HG02623 (cell line): Measurements from ENCODE around the gene LLPH.

Experiments used
- ATAC-seq: cut with Tn5 transposase; IDR thresholded peaks from one replicate; pipeline ENCODE4 v1.9.1; 2021; ENCODE audit warnings: moderate library complexity; ENCODE audit not compliant: unreplicated experiment

LLPH gene

DNA sequence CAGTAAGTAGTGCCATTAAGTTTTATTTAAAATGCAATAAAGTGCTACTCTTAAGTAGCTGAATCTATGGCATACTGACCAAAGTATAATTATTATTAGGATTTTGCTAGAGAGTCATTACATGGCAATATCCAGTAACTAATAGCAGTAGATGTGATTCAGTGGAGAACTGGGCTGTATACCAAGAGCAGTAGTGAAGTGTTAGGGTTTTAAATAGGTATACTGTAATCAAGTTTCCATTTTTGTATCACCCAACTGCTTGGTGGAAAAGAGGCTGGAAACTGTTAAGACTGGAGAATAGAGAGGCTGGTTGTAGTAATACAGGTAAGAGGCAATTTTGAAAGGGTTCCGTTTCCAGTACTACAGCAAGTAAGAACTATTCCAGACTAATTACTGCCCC is 13.3 kb upstream of the LLPH start:
- no peak for ATAC-seq

DNA sequence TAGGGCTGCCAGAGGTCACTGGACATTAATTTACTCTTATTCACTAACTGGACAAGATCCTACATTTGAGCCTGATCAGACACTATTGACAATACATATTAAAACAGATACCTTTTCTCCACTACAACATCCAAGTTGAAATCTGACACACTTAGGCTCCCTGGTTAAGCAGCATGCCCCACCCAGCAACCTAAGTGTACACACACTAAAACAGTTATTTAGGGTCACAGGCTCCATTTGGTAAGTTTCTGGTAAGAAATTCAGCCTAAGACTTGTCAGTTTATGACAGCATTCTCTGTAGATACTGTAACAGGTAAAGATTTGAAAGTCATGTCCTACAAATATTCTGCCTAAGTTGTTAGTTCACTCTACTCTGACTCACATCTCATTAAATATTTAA is 12.3 kb upstream of the LLPH start:
- ATAC-seq: no peak

DNA sequence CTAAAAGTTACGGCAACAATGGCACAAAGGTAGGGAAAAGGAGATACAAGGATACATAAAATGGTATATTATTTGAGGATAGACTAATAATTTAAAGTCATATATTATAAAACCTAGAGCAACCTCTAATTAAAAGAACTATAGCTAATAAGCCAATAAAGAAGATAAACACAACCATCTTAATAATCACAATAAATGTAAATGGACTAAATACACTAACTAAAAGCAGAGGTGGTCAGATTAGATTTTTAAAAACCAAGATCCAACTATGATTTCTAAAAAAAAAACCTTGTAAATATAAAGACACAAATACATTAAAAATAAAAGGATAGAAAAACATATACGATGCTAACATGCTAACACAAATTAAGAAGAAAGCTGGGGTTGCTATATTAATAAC is 10.7 kb upstream of the LLPH start:
- ATAC-seq: no peak

DNA sequence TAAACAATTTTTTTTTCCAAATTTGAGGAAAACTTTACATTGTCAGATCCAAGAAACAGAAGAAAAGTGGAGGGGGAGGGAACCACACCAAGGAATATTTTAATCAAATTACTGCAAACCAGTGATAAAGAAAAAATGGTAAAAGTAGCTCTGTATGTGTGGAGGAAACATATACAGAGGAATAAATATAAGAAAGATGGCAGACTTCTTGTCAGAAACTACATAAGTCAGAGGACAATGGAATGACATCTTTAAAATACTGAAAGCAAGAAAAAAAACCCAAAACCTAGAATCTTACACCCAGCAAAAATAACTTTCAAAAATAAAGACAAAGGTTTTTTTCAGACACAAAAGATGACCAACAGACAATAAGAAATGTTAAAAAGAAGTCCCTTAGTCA is 10.2 kb upstream of the LLPH start:
- no peak for ATAC-seq

DNA sequence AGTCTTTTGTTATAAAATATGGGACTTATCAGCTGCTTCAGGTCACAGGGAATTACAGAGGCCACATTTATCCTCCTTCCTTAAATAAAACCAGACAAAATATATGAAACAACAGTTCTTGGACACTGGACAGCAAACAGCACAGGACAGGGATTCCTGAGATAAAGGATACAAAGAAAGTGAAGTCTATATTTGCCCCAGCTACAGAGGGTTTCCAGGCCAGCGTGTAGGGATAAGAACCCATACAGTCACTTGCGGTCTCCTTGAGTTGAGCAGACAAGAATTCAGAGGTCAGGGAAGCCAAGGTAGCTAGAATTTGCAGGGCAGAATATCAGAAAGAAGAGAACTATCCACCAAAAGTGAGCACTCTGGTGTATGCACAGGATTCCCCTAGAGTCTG is 8.8 kb upstream of the LLPH start:
- no peak for ATAC-seq

DNA sequence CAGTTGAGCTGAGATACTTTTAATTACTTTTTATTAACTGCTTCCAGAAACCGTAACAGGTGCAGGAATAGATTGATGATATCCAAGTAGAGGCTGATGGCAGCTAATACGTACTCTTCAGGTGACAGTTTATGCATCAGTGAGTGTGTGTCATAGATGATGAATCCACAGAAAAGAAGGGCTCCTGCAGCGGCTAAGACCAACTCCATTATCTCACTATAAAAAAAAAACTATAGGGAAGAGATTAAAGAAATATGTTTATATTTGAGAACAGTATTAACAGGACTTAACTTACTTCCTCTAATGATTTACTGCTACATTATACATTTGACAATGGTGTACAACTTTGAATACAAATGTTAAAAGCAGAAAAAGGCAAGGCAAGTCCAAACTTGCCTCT is 7.4 kb upstream of the LLPH start:
- no peak for ATAC-seq

DNA sequence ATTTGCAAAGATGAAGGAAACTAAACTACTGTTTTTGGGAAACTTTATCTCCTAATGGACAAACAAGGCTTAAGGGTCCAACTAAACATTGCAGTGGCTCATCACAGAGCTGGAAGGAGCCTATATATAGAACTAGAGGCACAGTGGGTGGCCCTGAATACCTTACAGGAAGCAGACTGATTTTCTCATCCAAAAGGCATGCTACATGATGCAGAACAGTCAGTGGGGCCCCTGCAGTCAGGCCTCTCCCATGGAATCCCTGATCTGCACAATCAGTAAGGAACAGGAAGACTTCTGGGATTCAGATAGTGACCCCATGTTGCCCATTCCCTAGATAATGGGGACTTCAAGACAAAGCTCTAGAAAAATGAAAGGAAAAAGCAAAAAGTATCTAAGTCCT is 1.9 kb upstream of the LLPH start:
- ATAC-seq: no peak

DNA sequence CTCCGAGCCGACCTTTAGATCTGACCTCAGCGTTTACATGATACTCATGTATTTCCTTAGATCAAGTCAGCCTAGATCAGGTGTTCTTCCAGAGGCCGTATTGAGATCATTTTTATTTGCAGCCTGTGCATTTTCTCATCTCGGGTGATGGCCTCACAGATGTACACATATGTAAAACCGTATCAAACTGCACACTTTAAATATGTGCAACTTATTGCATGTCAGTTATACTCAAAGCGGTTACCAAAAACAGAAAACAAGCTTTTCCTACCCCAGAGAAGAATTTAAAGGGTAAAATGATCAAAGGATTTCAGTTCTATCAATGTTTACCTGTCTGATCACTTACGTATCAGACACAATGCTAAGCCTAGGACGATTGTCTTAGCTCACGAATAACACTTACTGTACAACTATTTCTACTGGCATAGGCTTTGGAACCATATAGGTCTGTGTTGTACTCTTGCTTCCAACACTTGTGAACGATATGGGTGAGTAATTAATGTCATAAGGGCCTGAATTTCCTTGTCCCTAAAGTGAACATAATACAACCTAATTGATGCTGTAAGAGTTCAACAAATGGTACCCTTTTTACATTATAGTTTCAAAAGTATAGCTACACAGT is 628 bp upstream of the LLPH start:
- no peak for ATAC-seq

DNA sequence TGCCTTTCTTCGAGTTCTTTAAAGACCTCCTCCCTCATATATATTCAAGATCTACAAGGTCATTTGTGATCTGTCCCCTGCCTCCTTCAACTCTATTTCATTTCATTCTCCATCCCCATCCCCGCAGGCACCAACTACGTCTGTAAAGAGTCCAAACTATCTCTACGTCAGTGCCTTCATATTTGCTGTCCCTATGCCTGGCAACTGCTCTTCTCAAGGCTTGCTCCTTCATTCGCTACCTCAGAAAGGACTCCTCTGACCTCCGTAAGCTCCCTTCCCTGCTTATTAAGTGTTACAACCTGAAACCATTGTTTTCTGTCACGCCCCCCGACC is 650 bp downstream of the LLPH start:
- no peak for ATAC-seq

DNA sequence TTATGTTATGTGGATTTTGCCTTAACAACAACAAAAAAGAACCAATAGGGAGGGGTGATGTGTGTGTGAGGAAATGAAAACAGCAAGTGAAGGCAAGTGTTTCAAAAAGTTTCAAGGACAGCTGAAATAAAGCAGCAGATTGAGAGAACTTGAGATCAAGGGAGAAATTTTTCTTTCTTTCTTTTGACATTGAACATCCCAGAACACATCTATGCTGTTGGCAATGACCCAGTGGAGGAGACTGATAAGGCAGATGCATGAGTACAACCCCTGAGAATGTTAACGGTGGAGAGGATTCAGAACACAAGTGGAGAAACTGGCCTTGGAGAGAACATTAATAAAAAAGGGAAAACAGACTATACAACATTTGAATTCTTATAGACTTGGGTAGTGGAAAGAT is 2.9 kb downstream of the LLPH start:
- no peak for ATAC-seq

DNA sequence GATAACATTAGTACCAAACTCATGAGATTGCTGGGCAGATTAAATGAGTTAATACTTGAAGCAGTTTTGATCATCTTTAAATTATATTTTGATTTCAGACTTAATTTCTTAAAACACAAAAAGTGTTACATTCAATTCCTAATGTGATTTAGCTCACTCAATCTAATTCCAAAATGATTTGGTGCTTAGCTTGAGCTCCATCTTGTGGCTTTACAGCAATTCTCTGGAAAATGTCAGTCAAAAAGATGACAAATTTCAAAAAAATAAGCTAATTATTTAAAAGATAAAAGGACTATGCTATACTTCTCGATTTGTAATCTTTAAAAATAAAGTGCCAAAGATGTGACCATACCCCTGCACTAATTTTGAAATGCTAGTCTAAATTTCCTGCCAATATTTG is 10.1 kb downstream of the LLPH start:
- ATAC-seq: no peak

DNA sequence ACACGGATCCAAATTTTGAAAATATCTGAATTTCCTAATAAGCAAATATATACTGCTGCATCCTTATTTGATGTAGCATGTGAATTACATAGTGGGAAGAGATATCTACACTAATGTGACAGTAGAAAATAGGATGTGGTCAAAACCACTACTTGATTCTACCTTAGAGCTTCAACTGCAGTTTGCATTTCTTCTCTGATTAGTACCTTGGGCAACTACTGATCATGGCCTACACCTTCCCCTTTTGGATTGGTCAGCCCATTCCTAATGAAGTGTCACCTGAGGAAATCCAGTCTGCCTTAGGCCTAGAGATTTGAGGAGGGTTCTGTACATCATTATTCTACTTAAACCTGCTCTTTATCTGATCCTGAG is 10.7 kb downstream of the LLPH start:
- no peak for ATAC-seq

DNA sequence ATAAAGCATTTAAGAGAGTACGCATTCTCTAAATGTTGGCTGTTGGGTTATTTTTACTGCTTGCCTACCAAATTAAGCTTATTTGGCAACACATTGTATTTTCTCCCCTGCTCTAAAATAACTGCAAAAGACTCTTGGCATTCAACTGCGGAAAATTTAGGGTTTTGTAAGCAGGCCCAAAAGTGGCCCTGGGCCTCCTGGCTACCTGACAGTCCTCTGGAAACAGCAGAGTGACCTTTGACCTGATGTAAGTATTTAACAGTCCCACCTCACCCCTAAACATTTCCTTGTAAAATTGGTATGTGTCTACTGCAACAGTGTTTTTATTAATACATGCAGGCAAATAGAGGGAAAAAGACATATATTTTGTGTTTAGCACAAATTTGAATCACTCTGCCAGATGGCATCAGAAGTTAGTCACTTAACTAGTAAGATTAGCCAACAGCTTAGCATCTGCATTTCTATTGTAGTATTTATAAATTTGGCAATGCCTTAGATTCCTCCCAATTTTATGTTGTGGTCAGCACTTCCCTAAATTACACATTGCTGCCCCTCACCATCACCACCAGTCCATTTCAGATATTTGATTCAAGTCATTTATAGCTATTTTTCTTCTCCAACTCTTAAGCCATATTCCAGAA is 11.2 kb downstream of the LLPH start:
- ATAC-seq: no peak

DNA sequence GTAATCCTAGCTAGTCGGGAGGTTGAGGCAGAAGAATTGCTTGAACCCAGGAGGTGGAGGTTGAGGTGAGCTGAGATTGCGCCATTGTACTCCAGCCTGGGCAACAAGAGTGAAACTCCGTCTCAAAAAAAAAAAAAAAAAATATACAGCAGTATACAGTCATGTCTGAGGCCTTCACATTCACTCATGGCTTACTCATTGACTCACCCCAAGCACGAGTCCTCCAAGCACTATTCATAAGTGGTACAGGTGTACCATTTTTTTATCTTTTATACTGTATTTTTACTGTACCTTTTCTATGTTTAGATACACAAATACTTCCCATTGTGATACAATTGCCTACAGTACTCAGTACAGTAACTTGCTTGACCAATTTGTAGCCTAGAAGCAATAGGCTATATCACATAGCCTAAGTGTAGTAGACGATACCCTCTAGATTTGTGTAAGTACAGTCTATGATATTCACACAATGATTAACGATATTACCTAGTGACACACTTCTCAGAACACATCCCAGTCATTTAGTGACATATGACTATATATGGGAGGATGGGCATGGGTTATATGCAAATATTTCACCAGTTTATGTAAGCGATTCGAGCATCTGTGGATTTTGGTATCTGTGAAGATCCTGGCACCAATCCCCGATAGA is 12.2 kb downstream of the LLPH start:
- ATAC-seq: no peak

DNA sequence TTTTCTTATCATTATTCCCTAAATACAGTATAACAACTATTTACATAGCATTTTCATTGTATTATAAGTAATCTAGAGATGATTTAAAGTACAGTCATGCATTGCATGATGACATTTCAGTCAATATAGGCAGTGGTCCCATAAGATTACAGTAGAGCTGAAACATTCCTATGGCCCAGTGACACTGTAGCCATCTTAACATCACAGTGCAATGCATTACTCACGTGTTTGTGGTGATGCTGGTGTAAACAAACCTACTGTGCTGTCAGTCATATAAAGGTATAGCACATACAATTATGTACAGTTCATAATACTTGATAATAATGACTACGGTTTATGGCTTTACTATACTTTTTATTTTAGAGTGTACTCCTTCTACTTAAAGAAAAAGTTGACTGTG is 13.3 kb downstream of the LLPH start:
- no peak for ATAC-seq

DNA sequence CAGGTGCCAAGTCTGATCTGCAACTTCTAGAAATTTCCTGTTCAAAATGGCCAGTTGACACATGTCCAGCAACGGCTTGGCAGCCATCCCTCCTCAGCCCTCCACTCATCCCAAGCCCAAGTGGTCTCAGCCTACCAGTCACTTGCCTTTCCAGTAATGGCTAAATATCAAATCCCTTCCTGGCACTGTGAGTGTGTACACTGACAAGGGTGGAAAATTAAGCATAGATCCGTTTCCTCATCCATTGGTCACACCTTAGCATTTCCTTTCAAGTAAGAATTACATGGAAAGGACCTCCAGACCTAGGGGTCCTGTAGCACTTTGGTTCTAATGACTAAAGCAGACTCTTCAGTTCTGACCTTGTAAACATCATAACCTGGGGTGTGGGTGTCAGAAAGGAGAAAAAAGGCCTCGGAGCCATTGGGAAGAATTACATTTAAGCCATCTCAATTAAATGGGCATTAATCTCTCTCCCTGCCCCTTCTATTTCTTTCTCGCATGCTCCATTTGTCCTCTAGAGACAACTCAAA is 15.4 kb downstream of the LLPH start:
- no peak for ATAC-seq

DNA sequence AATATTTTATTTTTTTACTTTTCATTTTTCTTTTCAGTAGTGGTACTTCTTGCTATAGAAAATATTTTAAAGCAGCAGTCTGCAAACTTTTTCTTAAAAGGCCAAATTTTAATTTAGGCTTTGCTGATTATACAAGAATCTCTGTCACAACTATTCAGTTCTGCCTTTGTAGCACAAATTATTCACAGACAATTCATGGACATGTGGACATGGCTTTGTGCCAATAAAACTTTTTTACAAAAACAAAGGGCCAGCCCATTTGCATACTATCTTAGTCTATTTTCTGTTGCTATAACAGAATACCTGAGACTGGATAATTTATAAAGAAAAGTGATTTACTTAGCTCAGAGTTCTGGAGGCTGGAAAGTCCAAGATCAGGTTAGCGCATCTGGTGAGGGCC is 17.1 kb downstream of the LLPH start:
- ATAC-seq: no peak

DNA sequence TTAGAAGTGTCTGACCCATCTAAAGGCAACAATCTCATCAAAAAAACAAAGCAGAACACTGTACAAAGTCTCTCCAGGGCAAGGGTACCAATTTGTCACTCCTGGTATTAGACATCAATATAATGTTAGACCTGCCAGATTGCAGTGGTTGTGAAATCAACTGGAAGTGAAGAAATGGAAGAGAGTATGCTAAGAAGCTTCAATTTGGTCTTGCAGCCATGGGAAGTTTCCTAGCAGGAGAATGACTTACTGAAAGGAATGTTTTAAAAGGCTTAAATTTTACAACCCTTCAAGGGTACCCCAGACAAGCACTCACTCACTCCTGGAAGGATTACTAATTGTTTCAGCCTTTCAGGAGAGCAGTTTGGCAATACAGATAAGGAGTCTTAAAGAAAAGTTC is 18.9 kb downstream of the LLPH start:
- ATAC-seq: no peak

DNA sequence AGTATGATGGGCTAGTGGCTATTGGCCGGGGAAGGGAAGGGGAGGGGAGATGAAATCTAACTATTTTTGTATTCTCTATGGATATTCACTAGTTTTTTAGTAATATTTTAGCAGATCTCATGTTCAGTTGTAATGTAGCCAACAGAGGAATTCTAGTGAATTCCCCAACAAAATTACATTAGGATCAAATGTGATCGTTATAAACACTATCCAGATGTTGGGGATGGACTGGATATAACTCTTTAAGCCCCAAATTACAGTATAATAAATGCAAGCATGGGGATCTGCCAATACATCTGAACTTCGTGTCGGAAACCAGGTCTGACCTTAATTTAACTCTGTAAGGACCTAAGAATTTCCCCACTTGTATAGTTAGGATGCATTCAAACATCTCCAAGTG is 21.5 kb downstream of the LLPH start:
- ATAC-seq: no peak

DNA sequence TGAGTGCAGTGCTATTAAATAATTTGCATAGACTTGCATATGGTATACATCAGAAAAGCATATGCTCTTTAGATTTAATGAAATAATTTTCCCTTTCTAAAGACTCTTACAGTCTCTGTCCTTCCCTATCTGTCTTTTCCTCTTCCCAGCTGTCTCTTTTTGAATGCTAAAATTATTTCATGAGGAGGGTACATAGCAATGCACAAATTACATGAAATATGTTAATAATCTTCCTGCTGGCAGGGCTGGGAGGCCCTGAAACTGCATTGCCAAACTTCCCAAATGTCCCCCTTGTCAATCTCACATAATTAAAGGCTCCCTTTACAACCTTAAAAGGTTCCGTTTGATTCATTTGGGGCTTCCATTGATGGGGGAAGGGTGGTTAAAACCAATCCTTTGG is 22.2 kb downstream of the LLPH start:
- no peak for ATAC-seq

DNA sequence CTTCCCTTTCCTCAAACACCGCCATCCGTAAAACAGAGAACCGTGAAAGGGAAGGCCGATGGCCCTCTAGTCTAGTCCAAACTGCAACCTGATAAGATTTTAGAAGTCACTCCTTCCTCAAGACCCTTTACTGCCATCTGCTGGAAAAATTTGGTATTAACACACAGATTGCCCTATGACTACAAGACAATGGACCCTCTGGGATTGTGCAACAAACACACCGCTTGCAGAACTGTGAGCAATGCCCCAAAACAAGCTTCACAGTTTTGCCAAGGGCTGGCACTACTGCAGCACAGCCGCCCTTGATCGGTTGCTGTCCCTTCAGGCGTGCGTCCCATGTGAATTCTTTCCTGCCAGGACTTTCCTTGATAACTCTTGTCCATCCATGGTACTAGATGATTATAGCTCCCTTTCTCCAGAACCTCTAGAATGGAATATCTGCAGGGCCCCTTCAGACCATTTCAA is 23.1 kb downstream of the LLPH start:
- peak; percentile 93 for ATAC-seq
